Measurements from ENCODE around the gene MTMR2.

The MTMR2 gene

DNA sequence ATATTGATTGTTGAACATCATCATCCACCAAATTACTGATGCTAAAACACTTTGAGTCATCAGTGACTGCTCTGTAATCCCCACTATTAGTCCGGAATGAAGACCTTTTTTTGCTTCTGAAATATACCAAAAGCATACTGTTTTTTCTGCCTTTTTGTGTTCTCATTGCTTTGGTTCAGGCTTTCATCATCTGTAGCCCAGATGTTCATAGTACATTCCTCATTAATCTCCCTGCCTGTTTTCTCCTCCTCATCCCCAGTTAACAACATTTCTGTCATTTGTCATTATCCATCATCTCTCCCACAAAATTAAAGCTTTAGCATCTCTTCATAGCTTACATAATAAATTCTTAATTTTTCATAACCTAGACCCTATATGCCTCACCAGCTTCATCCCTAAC, 124.4 kb downstream of the MTMR2 start:
- no peak for DNase-seq (ENCODE audit: low spot score)
- Histone ChIP-seq H2BK120ac (ENCODE audit: low read depth, low read length) (no peak overlapping the region), H3K4ac (ENCODE audit: low read length) (no peak overlapping the region), H4K8ac (ENCODE audit: low read depth, low read length) (no peak overlapping the region), H2AFZ (ENCODE audit: low read length) (no peak overlapping the region), H3K79me1 (ENCODE audit: low read depth, low read length) (no peaks in the 10 kb centered on the region), H3K14ac (ENCODE audit: low read length) (no peak overlapping the region), H3K4me1 (ENCODE audit: control insufficient read depth in 2 of 2, insufficient read depth in 1 of 2, low read depth in 1 of 2, low read length in 2 of 2) (no peaks in the 10 kb centered on the region), H3K9ac (ENCODE audit: low read depth, low read length, poor library complexity) (no peak overlapping the region), H3K27ac (replicated peaks; ENCODE audit: low read length) (no peak overlapping the region), H4K91ac (ENCODE audit: low read depth, low read length, poor library complexity) (no peak overlapping the region), H2BK12ac (ENCODE audit: low read length) (no peak overlapping the region), H3K9me3 (replicated peaks in 1 of 2; ENCODE audit: control insufficient read depth in 2 of 2, insufficient read depth in 1 of 2, low read depth in 1 of 2, low read length in 2 of 2) (peaks cover 0 to 7% of the 10 kb centered on the region in 2 donors), H3K18ac (ENCODE audit: low read length) (no peak overlapping the region), H3K4me2 (ENCODE audit: insufficient read depth, low read length, poor library complexity, severe bottlenecking) (no peak overlapping the region), H2BK15ac (ENCODE audit: low read length) (no peak overlapping the region), H3K23ac (ENCODE audit: low read depth, low read length, poor library complexity) (no peak overlapping the region), H3K27me3 (ENCODE audit: control insufficient read depth in 3 of 3, insufficient read depth in 3 of 3, low read depth in 1 of 3, low read length in 3 of 3) (no peaks in the 10 kb centered on the region), H2AK5ac (ENCODE audit: low read depth, low read length) (no peak overlapping the region), H2BK5ac (ENCODE audit: low read length) (no peak overlapping the region), H3K36me3 (replicated peaks in 1 of 2; ENCODE audit: control insufficient read depth in 2 of 2, insufficient read depth in 2 of 2, low read length in 2 of 2) (peaks cover 8 to 88% of the 10 kb centered on the region in 2 donors), H3K4me3 (ENCODE audit: low read length in 2 of 2) (no peak overlapping the region)
- no CpG with 5 or more reads among the region's 1 CpG for WGBS, 2 donors (ENCODE audit: extremely low coverage in 2 of 2, insufficient read length in 2 of 2, insufficient replicate concordance in 1 of 2)

DNA sequence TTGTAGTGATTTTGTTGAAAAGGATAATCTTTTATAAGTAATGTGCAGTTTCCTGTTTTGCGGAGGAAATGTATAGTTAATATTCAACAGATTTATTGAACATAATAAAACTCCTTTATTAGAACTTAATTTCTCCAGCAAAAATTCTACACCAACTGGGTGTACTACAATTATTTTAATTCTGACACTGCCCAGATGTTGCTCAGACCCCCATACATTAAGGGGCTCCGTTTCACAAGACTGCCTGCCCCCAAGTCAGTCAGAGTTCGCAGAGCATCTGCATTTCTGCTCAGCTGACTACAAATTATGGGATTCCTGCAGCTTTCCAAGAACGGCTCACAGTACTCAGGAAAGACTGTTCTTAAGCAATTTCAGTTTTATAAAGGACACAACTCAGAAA, 127.4 kb downstream of the MTMR2 start:
- no peak overlapping the region for H2BK15ac ChIP-seq (ENCODE audit: low read length)
- H3K79me1 ChIP-seq (ENCODE audit: low read depth, low read length): no peaks in the 10 kb centered on the region
- no peak for DNase-seq (ENCODE audit: low spot score)
- no peak overlapping the region for H3K18ac ChIP-seq (ENCODE audit: low read length)
- H2BK5ac ChIP-seq (ENCODE audit: low read length): no peak overlapping the region
- no peak overlapping the region for H3K27ac ChIP-seq (replicated peaks; ENCODE audit: low read length)
- WGBS, 2 donors (ENCODE audit: extremely low coverage in 2 of 2, insufficient read length in 2 of 2, insufficient replicate concordance in 1 of 2): no CpG with 5 or more reads among the region's 4 CpGs
- no peak overlapping the region for H3K9ac ChIP-seq (ENCODE audit: low read depth, low read length, poor library complexity)
- H3K9me3 ChIP-seq (replicated peaks in 1 of 2; ENCODE audit: control insufficient read depth in 2 of 2, insufficient read depth in 1 of 2, low read depth in 1 of 2, low read length in 2 of 2): no peaks in the 10 kb centered on the region
- no peaks in the 10 kb centered on the region for H3K27me3 ChIP-seq (ENCODE audit: control insufficient read depth in 3 of 3, insufficient read depth in 3 of 3, low read depth in 1 of 3, low read length in 3 of 3)
- no peak overlapping the region for H3K14ac ChIP-seq (ENCODE audit: low read length)
- H2BK12ac ChIP-seq (ENCODE audit: low read length): no peak overlapping the region
- H2BK120ac ChIP-seq (ENCODE audit: low read depth, low read length): no peak overlapping the region
- H3K36me3 ChIP-seq (replicated peaks in 1 of 2; ENCODE audit: control insufficient read depth in 2 of 2, insufficient read depth in 2 of 2, low read length in 2 of 2): peaks cover 0 to 82% of the 10 kb centered on the region in 2 donors
- H3K23ac ChIP-seq (ENCODE audit: low read depth, low read length, poor library complexity): no peak overlapping the region
- no peak overlapping the region for H3K4ac ChIP-seq (ENCODE audit: low read length)
- H3K4me3 ChIP-seq (ENCODE audit: low read length in 2 of 2): no peak overlapping the region
- H4K8ac ChIP-seq (ENCODE audit: low read depth, low read length): no peak overlapping the region
- no peak overlapping the region for H3K4me2 ChIP-seq (ENCODE audit: insufficient read depth, low read length, poor library complexity, severe bottlenecking)
- no peak overlapping the region for H2AK5ac ChIP-seq (ENCODE audit: low read depth, low read length)
- H3K4me1 ChIP-seq (ENCODE audit: control insufficient read depth in 2 of 2, insufficient read depth in 1 of 2, low read depth in 1 of 2, low read length in 2 of 2): peaks cover 0 to 4% of the 10 kb centered on the region in 2 donors
- no peak overlapping the region for H2AFZ ChIP-seq (ENCODE audit: low read length)
- no peak overlapping the region for H4K91ac ChIP-seq (ENCODE audit: low read depth, low read length, poor library complexity)

DNA sequence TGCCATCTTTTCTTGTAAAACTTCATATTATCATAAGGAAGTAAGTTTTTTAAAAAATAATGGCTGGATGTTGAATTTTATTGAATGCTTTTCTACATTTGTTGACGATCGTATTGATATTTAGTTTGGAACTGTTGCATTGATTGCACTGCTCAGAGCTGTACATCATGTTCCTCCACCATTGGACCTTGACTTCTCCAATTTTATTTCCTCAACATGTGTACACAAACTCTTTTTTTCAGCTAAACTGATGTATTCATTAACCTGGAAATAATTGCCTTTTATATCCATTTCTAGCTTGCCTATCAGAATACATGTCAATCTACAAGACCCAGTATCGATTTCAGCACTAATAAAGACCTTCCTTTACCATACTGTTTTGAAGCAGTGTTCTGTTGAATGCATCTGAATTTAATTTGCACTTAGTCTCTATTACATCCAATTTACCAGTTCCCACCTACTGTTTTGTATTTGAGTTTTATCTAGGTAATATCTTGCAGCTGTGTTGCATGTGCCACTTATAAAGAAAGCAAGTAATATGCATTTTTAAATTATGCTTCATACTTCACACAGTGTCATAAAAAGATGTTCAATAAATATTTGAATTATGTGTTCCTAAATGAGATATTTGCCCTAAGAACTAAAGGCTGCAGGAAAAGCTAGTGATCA, 128.1 kb downstream of the MTMR2 start:
- Histone ChIP-seq H2AK5ac (ENCODE audit: low read depth, low read length) (no peak overlapping the region), H3K23ac (ENCODE audit: low read depth, low read length, poor library complexity) (no peak overlapping the region), H3K4me3 (ENCODE audit: low read length in 2 of 2) (no peak overlapping the region), H2BK5ac (ENCODE audit: low read length) (no peak overlapping the region), H2BK120ac (ENCODE audit: low read depth, low read length) (no peak overlapping the region), H3K36me3 (replicated peaks in 1 of 2; ENCODE audit: control insufficient read depth in 2 of 2, insufficient read depth in 2 of 2, low read length in 2 of 2) (peaks cover 0 to 74% of the 10 kb centered on the region in 2 donors), H2AFZ (ENCODE audit: low read length) (no peak overlapping the region), H3K18ac (ENCODE audit: low read length) (no peak overlapping the region), H4K8ac (ENCODE audit: low read depth, low read length) (no peak overlapping the region), H3K14ac (ENCODE audit: low read length) (no peak overlapping the region), H3K79me1 (ENCODE audit: low read depth, low read length) (peaks cover under 1% of the 10 kb centered on the region), H3K9ac (ENCODE audit: low read depth, low read length, poor library complexity) (no peak overlapping the region), H2BK12ac (ENCODE audit: low read length) (no peak overlapping the region), H3K4ac (ENCODE audit: low read length) (no peak overlapping the region), H3K9me3 (replicated peaks in 1 of 2; ENCODE audit: control insufficient read depth in 2 of 2, insufficient read depth in 1 of 2, low read depth in 1 of 2, low read length in 2 of 2) (no peaks in the 10 kb centered on the region), H3K4me2 (ENCODE audit: insufficient read depth, low read length, poor library complexity, severe bottlenecking) (no peak overlapping the region), H3K4me1 (ENCODE audit: control insufficient read depth in 2 of 2, insufficient read depth in 1 of 2, low read depth in 1 of 2, low read length in 2 of 2) (peaks cover 0 to 7% of the 10 kb centered on the region in 2 donors), H2BK15ac (ENCODE audit: low read length) (no peak overlapping the region), H4K91ac (ENCODE audit: low read depth, low read length, poor library complexity) (no peak overlapping the region), H3K27ac (replicated peaks; ENCODE audit: low read length) (no peak overlapping the region), H3K27me3 (ENCODE audit: control insufficient read depth in 3 of 3, insufficient read depth in 3 of 3, low read depth in 1 of 3, low read length in 3 of 3) (no peaks in the 10 kb centered on the region)
- no CpG with 5 or more reads among the region's 3 CpGs for WGBS, 2 donors (ENCODE audit: extremely low coverage in 2 of 2, insufficient read length in 2 of 2, insufficient replicate concordance in 1 of 2)
- no peak for DNase-seq (ENCODE audit: low spot score)

DNA sequence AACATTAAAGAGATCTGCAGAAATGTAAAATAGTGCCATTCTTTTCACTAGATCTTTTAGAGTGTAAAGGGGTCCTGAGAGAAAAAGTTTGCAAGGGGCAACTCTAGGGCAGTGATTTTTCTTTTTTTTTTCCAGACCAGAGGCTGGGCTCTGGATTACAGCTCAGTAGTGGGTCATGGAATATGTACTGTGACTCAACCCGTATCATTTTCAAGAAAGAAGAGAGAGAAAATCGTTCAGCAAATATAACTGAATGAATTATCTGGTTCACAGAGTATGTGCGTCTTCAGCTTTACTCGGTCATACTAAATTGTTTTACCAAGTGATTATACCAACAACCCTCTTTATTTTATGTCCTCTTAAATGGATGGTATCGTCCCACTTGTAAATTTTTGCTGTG, 129.8 kb downstream of the MTMR2 start:
- DNase-seq (ENCODE audit: low spot score): no peak
- no peak overlapping the region for H2BK5ac ChIP-seq (ENCODE audit: low read length)
- no peak overlapping the region for H4K8ac ChIP-seq (ENCODE audit: low read depth, low read length)
- H4K91ac ChIP-seq (ENCODE audit: low read depth, low read length, poor library complexity): no peak overlapping the region
- H3K36me3 ChIP-seq (replicated peaks in 1 of 2; ENCODE audit: control insufficient read depth in 2 of 2, insufficient read depth in 2 of 2, low read length in 2 of 2): peaks cover 0 to 58% of the 10 kb centered on the region in 2 donors
- H3K9ac ChIP-seq (ENCODE audit: low read depth, low read length, poor library complexity): no peak overlapping the region
- H2BK120ac ChIP-seq (ENCODE audit: low read depth, low read length): no peak overlapping the region
- no peak overlapping the region for H3K23ac ChIP-seq (ENCODE audit: low read depth, low read length, poor library complexity)
- no peak overlapping the region for H3K4me2 ChIP-seq (ENCODE audit: insufficient read depth, low read length, poor library complexity, severe bottlenecking)
- H2BK12ac ChIP-seq (ENCODE audit: low read length): no peak overlapping the region
- H3K9me3 ChIP-seq (replicated peaks in 1 of 2; ENCODE audit: control insufficient read depth in 2 of 2, insufficient read depth in 1 of 2, low read depth in 1 of 2, low read length in 2 of 2): no peaks in the 10 kb centered on the region
- no peak overlapping the region for H2AFZ ChIP-seq (ENCODE audit: low read length)
- H2BK15ac ChIP-seq (ENCODE audit: low read length): no peak overlapping the region
- H3K4ac ChIP-seq (ENCODE audit: low read length): no peak overlapping the region
- no peak overlapping the region for H3K4me3 ChIP-seq (ENCODE audit: low read length in 2 of 2)
- H3K27me3 ChIP-seq (ENCODE audit: control insufficient read depth in 3 of 3, insufficient read depth in 3 of 3, low read depth in 1 of 3, low read length in 3 of 3): no peaks in the 10 kb centered on the region
- H3K4me1 ChIP-seq (ENCODE audit: control insufficient read depth in 2 of 2, insufficient read depth in 1 of 2, low read depth in 1 of 2, low read length in 2 of 2): peaks cover 0 to 7% of the 10 kb centered on the region in 2 donors
- H3K14ac ChIP-seq (ENCODE audit: low read length): no peak overlapping the region
- no peak overlapping the region for H3K27ac ChIP-seq (replicated peaks; ENCODE audit: low read length)
- peaks cover 5% of the 10 kb centered on the region for H3K79me1 ChIP-seq (ENCODE audit: low read depth, low read length)
- no peak overlapping the region for H2AK5ac ChIP-seq (ENCODE audit: low read depth, low read length)
- no CpG with 5 or more reads among the region's 5 CpGs for WGBS, 2 donors (ENCODE audit: extremely low coverage in 2 of 2, insufficient read length in 2 of 2, insufficient replicate concordance in 1 of 2)
- no peak overlapping the region for H3K18ac ChIP-seq (ENCODE audit: low read length)
